ENCODE results near the gene CUBN.
A peak's percentile ranks its signal among the peaks of the same experiment; 100 is the strongest.

Gene CUBN

DNA sequence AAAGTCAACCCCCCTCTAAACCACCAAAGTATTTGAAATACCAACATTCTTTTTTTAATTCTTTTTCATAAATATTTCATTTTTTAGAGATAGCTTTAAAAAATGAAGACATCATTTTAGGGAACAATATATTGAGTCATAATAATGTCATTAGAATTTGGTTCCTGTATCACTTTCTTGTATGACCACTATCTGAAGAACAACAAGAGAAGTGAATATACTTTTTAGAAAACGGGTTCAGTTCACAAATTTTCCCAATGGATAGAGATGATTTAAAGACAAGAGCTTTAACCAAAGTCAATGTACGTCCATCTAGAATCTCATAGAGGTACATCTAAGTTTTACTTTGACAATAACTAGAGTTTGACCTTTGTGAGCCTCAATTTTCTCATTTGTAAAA is 48.2 kb downstream of the CUBN start:
- Histone ChIP-seq H3K9ac (ENCODE audit: low read depth, low read length) (no peak overlapping the region), H3K4me3 (ENCODE audit: low read length) (no peak overlapping the region), H3K4me1 (ENCODE audit: control insufficient read depth, insufficient read depth, low read length) (peaks cover 23% of the 10 kb centered on the region)

DNA sequence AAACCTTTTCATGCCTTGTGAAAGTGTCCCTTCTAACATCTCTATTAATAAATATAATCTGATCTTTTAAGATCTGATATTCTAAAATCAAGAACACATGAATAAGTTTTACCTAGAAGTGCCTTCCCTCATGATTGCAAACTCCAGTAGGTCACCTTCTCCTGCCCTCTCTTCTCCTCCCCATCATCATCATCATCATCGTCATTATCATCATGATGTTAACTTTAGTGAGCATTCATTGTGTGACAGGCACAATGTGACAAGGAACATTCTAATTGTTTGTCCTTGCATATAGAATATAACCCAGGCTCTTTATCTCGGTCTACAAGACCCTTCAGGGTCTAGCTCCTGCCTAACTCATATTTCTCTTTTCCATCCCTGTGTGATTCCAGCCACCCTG is 51.7 kb downstream of the CUBN start:
- Histone ChIP-seq H3K36me3 (ENCODE audit: insufficient read depth, low read length) (no peaks in the 10 kb centered on the region), H3K4me1 (ENCODE audit: control insufficient read depth, insufficient read depth, low read length) (peaks cover 36% of the 10 kb centered on the region), H3K4me3 (ENCODE audit: low read length) (no peak overlapping the region), H3K9ac (ENCODE audit: low read depth, low read length) (no peak overlapping the region), H3K4me2 (ENCODE audit: low read length) (no peak overlapping the region), H3K27me3 (ENCODE audit: control insufficient read depth, insufficient read depth, low read length) (no peaks in the 10 kb centered on the region), H3K9me3 (replicated peaks; ENCODE audit: low read length) (no peaks in the 10 kb centered on the region)

More for the DNA sequence above, 48.2 kb downstream of the CUBN start:
- Histone ChIP-seq H3K27me3 (ENCODE audit: control insufficient read depth, insufficient read depth, low read length) (no peaks in the 10 kb centered on the region), H3K36me3 (ENCODE audit: insufficient read depth, low read length) (no peaks in the 10 kb centered on the region), H3K4me2 (ENCODE audit: low read length) (no peak overlapping the region), H3K9me3 (replicated peaks; ENCODE audit: low read length) (no peaks in the 10 kb centered on the region)

GRCh38 chr10:17077346-17077781 is 52.2 kb downstream of the CUBN start:
- Histone ChIP-seq H3K36me3 (ENCODE audit: insufficient read depth, low read length) (no peaks in the 10 kb centered on the region), H3K9ac (ENCODE audit: low read depth, low read length) (no peak overlapping the region), H3K4me3 (ENCODE audit: low read length) (no peak overlapping the region), H3K4me2 (ENCODE audit: low read length) (no peak overlapping the region), H3K9me3 (replicated peaks; ENCODE audit: low read length) (no peaks in the 10 kb centered on the region), H3K4me1 (ENCODE audit: control insufficient read depth, insufficient read depth, low read length) (peaks cover 36% of the 10 kb centered on the region), H3K27me3 (ENCODE audit: control insufficient read depth, insufficient read depth, low read length) (no peaks in the 10 kb centered on the region)

DNA sequence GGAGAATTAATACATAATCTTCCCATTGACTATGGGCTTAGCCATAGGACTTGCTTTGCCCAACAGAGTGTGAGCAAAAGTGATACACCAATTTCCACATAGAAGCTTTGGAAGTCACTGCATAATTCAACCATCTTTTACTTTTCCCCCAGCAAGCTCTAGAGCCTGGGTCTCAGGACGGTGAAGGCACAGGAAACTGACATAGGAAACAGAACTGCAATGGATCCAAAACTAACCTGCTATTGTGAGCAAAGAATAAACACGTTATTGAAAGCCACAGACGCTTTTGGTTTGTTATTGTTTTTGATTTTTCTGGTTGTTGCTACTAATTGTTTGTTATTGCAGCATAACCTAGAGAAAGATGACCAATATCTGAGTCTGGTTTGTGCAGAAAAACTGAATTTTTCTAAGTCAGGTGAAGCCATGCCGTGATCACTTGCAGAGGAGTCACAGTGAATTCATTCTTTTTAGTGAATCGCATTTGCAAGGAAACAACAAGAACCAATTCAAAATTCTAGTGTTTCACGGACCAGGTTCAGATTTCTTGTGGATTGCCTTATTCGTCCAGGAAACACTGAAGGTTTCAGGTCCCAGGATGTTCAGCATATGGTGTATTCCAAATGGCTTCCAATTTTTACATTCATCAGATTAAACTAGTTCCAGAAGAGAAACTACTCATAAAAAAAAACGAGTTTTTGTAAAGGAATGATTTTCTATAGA is 52.8 kb downstream of the CUBN start:
- Histone ChIP-seq H3K4me1 (ENCODE audit: control insufficient read depth, insufficient read depth, low read length) (peaks cover 39% of the 10 kb centered on the region), H3K4me2 (ENCODE audit: low read length) (no peak overlapping the region), H3K36me3 (ENCODE audit: insufficient read depth, low read length) (no peaks in the 10 kb centered on the region), H3K9ac (ENCODE audit: low read depth, low read length) (peak overlapping the region; percentile 84), H3K27me3 (ENCODE audit: control insufficient read depth, insufficient read depth, low read length) (no peaks in the 10 kb centered on the region), H3K9me3 (replicated peaks; ENCODE audit: low read length) (no peaks in the 10 kb centered on the region), H3K4me3 (ENCODE audit: low read length) (no peak overlapping the region)

GRCh38 chr10:17075533-17076359 is 53.9 kb downstream of the CUBN start:
- Histone ChIP-seq H3K9me3 (replicated peaks; ENCODE audit: low read length) (no peaks in the 10 kb centered on the region), H3K36me3 (ENCODE audit: insufficient read depth, low read length) (no peaks in the 10 kb centered on the region), H3K4me1 (ENCODE audit: control insufficient read depth, insufficient read depth, low read length) (peaks cover 39% of the 10 kb centered on the region), H3K9ac (ENCODE audit: low read depth, low read length) (peak overlapping the region; percentile 84), H3K4me2 (ENCODE audit: low read length) (peak overlapping the region; percentile 65), H3K27me3 (ENCODE audit: control insufficient read depth, insufficient read depth, low read length) (no peaks in the 10 kb centered on the region), H3K4me3 (ENCODE audit: low read length) (no peak overlapping the region)

DNA sequence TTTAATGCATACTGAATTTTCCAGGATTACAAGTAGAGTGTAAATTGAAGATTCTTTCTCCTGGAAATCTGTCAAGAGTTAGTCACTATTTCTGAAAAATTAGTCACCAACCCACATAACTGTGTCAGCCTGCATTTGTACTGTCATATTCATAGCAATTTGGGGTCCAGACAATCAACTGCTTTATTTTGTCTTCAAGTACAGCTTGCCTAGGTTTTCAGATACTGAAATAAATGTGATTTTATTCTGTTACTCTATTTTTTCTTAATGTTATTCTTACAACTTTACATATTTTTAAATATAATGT is 55.1 kb downstream of the CUBN start:
- H3K36me3 ChIP-seq (ENCODE audit: insufficient read depth, low read length), result no peaks in the 10 kb centered on the region
- H3K9ac ChIP-seq (ENCODE audit: low read depth, low read length), result peak overlapping the region; percentile 75
- H3K27me3 ChIP-seq (ENCODE audit: control insufficient read depth, insufficient read depth, low read length), result no peaks in the 10 kb centered on the region
- H3K4me2 ChIP-seq (ENCODE audit: low read length), result peak overlapping the region; percentile 35
- no peaks in the 10 kb centered on the region for H3K9me3 ChIP-seq (replicated peaks; ENCODE audit: low read length)
- H3K4me1 ChIP-seq (ENCODE audit: control insufficient read depth, insufficient read depth, low read length), result peaks cover 39% of the 10 kb centered on the region
- no peak overlapping the region for H3K4me3 ChIP-seq (ENCODE audit: low read length)

DNA sequence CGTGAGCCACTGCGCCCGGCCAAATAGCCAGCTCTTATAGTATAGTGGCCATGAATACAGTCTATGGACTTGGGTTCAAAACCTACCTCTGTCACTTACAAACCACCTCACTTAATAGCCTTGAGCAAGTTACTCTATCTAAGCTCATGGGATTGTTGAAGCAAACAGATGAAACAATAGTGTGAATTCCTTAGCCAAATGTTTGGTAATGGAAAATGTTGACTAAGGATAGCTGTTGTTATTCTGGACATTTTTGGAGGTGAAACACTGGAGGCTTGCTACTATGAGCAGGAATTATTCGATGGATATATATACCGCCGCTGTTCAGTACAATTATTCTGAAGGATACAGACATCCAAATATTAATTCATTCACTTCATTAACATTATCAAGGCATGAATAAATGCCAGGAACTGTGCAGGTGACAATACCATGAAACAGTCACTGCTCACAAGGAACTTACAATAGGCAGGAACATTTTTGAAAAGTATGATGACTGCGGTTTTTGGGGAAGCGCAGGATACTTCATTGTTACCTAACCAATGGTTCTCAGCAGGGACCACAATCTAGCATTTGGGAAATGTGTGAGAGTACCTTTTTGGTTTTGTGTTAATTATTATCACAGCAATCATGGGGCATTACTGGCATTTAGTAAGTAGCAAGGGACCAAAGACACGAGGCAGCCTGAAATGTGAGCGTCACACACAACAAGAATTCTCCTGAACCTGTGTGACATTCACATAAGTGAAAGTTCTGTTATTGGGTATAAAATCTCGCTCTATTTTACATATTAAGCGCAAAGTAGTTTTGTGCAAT is 55.7 kb downstream of the CUBN start:
- no peaks in the 10 kb centered on the region for H3K36me3 ChIP-seq (ENCODE audit: insufficient read depth, low read length)
- H3K9me3 ChIP-seq (replicated peaks; ENCODE audit: low read length), result no peaks in the 10 kb centered on the region
- H3K4me2 ChIP-seq (ENCODE audit: low read length), result peak overlapping the region; percentile 2
- no peak overlapping the region for H3K4me3 ChIP-seq (ENCODE audit: low read length)
- H3K27me3 ChIP-seq (ENCODE audit: control insufficient read depth, insufficient read depth, low read length), result no peaks in the 10 kb centered on the region
- H3K9ac ChIP-seq (ENCODE audit: low read depth, low read length), result peak overlapping the region; percentile 75
- H3K4me1 ChIP-seq (ENCODE audit: control insufficient read depth, insufficient read depth, low read length), result peaks cover 39% of the 10 kb centered on the region

DNA sequence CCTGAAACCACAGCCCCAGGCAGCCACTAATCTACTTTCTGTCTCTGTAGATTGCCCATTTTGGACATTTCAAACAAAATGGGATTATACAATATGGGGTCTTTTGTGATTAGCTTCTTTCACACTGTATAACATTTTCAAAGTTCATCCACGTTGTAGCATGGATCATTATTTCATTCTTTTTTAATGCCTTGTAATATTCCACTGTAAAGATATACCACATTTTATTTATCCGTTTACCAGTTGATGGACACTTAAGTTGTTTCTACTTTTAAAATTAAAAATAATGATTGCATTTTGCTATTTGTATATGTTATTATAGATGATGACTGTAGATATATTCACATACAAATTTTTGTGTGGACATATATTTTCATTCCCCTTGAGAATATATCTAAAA is 60.7 kb downstream of the CUBN start:
- Histone ChIP-seq H3K4me1 (ENCODE audit: control insufficient read depth, insufficient read depth, low read length) (peaks cover 24% of the 10 kb centered on the region), H3K27me3 (ENCODE audit: control insufficient read depth, insufficient read depth, low read length) (no peaks in the 10 kb centered on the region), H3K4me2 (ENCODE audit: low read length) (no peak overlapping the region), H3K9me3 (replicated peaks; ENCODE audit: low read length) (no peaks in the 10 kb centered on the region), H3K9ac (ENCODE audit: low read depth, low read length) (no peak overlapping the region), H3K4me3 (ENCODE audit: low read length) (no peak overlapping the region), H3K36me3 (ENCODE audit: insufficient read depth, low read length) (no peaks in the 10 kb centered on the region)

DNA sequence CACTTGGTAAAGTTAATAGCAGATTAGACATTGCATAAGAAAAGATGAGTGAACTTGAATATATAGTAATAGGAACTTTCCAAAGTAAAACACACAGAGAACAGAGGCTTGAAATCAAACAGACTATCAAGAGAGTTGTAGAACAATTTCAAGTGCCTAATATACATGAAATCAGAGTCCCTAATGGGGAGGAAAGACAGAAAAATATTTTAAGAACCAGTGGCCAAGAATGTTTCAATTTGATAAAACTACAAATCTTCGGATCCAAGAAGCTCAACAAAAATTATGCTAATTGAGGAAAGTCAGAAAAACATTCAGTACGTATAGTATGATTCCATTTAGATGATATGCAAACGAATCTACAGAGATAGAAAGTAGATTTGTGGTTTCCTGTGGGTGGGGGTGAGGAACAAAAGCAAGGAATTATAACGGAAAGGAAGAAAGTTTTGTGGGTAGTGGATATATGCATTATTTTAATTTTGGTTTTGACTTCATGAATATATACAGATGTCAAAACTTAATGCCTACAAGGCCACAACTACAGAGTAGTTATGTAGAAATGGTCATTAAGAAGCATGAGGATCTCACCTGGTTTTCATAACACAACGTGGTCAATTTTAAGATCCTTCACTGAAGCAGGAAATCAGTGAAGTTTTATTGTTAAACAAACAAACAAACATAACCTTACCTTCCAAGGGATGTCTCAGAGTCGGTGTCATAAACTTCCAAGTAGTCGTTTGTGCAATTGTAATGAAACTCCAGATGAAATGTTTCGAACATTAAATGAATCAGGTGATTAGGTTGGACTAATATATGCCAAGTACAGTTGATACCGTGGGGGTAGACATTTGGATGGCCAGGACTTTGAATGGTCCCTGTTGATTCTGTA is 62.0 kb downstream of the CUBN start:
- H3K27me3 ChIP-seq (ENCODE audit: control insufficient read depth, insufficient read depth, low read length), result no peaks in the 10 kb centered on the region
- no peak overlapping the region for H3K4me2 ChIP-seq (ENCODE audit: low read length)
- H3K9me3 ChIP-seq (replicated peaks; ENCODE audit: low read length), result no peaks in the 10 kb centered on the region
- no peak overlapping the region for H3K4me3 ChIP-seq (ENCODE audit: low read length)
- no peaks in the 10 kb centered on the region for H3K36me3 ChIP-seq (ENCODE audit: insufficient read depth, low read length)
- peaks cover 36% of the 10 kb centered on the region for H3K4me1 ChIP-seq (ENCODE audit: control insufficient read depth, insufficient read depth, low read length)
- no peak overlapping the region for H3K9ac ChIP-seq (ENCODE audit: low read depth, low read length)

DNA sequence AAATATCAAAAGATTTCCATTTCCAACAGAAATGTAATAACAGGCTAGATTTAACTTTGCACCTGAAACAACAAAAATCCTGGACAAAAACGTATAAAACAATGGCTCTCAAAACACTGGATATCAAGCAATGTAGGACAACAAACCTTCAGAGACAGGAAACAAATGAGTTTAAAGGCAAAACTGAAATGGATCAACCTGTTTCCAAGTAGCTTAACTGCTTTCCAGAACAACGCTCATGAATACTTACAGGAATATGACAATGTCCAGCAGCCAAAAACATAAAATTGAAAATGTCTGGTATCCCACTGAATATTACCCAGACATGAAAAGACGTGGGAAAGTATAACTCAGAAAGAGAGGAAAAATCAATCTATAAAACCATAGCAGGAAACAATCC is 62.8 kb downstream of the CUBN start:
- Histone ChIP-seq H3K9ac (ENCODE audit: low read depth, low read length) (no peak overlapping the region), H3K4me2 (ENCODE audit: low read length) (no peak overlapping the region), H3K4me3 (ENCODE audit: low read length) (no peak overlapping the region), H3K36me3 (ENCODE audit: insufficient read depth, low read length) (no peaks in the 10 kb centered on the region), H3K27me3 (ENCODE audit: control insufficient read depth, insufficient read depth, low read length) (no peaks in the 10 kb centered on the region), H3K9me3 (replicated peaks; ENCODE audit: low read length) (no peaks in the 10 kb centered on the region), H3K4me1 (ENCODE audit: control insufficient read depth, insufficient read depth, low read length) (peaks cover 40% of the 10 kb centered on the region)

GRCh38 chr10:17066000-17066399 is 63.6 kb downstream of the CUBN start:
- Histone ChIP-seq H3K9me3 (replicated peaks; ENCODE audit: low read length) (no peaks in the 10 kb centered on the region), H3K4me1 (ENCODE audit: control insufficient read depth, insufficient read depth, low read length) (peaks cover 48% of the 10 kb centered on the region), H3K4me3 (ENCODE audit: low read length) (no peak overlapping the region)

More at GRCh38 chr10:17066000-17066399, 63.6 kb downstream of the CUBN start:
- no peak overlapping the region for H3K9ac ChIP-seq (ENCODE audit: low read depth, low read length)
- no peak overlapping the region for H3K4me2 ChIP-seq (ENCODE audit: low read length)
- H3K36me3 ChIP-seq (ENCODE audit: insufficient read depth, low read length), result no peaks in the 10 kb centered on the region
- H3K27me3 ChIP-seq (ENCODE audit: control insufficient read depth, insufficient read depth, low read length), result no peaks in the 10 kb centered on the region
